ENCODE measurements around the gene DCUN1D2. TPM values are rescaled to one million over a fixed set of nuclear protein-coding genes. Genes with fewer than 3 reads are reported as not detected.

Gene DCUN1D2
- total RNA-seq, 1 donor from 2014 or later, result 28.7 TPM

DNA sequence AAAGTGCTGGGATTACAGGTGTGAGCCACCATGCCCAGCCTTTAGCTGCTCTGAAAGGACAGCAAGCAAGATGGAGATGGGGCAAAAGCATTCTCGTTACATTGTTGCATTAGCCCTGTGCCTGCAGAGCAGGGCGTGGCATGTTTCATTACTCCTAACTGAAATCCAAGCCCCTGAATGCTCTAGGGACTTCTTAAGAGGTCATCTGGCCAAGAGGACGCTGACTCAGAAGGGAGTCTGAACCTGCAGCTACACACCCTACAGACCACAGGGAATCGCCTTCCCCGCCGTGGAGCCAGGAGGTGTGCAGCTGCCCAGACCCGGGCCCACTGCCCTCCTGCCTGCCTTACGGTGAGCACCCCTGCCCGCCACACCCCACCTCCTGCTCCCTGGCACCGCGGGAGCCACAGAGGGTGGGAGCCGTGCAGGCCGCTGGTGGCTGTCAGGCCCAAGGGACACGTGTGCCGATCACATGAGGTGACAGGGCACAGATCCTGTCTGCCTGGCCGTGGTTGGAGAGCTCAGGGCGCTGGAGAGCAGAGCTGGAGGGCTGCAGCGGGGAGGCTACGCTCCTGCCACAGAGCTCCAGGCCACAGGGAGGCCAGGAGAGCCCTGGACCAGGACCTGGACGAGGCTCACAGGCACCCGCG is 64.4 kb downstream of the DCUN1D2 start:
- H3K4me3 Mint-ChIP-seq, result no peak overlapping the region
- H3K27ac Mint-ChIP-seq, result no peak overlapping the region
- no peaks in the 10 kb centered on the region for H3K4me1 Mint-ChIP-seq (ENCODE audit: low read depth)
- H3K36me3 Mint-ChIP-seq (ENCODE audit: low read depth), result no peaks in the 10 kb centered on the region
- no peaks in the 10 kb centered on the region for H3K9me3 Mint-ChIP-seq
- intact Hi-C loops (cut with micrococcal nuclease), result no loop called here
- H3K27me3 Mint-ChIP-seq (ENCODE audit: insufficient read depth), result no peaks in the 10 kb centered on the region
- DNase-seq (ENCODE audit: low spot score), result no peak

DNA sequence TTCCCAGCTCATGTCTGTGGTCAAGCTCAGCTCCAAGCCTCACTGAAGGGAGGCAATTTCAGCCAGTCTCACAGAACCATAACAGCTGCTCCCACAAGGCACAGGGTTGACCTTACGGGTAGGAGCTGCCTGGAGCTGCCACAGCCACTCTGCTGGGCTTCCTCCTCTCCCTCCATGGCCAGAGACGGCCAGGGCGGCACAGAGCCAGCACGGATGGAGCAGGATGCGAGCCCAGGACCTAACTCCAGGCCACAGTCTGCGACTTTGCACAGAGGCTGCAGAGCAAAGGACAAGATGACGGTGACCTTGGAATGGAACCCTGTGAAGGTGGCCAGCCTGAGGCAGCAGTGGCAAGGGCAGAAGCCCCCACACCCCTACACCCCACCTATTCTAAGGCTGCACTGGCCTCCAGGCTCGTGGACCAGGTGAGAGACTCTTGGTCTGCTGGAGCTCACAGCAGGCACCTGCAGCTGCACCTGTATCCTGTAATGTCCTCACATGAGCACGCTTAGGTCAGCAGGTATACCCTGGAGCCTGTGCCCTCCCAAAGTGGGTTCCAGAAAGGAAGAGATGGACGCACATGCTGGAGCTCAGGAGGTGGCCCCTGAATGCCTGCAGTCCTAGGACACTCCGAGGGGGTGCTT is 66.9 kb downstream of the DCUN1D2 start:
- Mint-ChIP-seq H3K27me3 (ENCODE audit: insufficient read depth) (no peaks in the 10 kb centered on the region), H3K36me3 (ENCODE audit: low read depth) (no peaks in the 10 kb centered on the region), H3K4me3 (no peak overlapping the region), H3K27ac (no peak overlapping the region), H3K4me1 (ENCODE audit: low read depth) (no peaks in the 10 kb centered on the region), H3K9me3 (no peaks in the 10 kb centered on the region)
- DNase-seq (ENCODE audit: low spot score), result no peak
- intact Hi-C loops (cut with micrococcal nuclease), result no loop called here

DNA sequence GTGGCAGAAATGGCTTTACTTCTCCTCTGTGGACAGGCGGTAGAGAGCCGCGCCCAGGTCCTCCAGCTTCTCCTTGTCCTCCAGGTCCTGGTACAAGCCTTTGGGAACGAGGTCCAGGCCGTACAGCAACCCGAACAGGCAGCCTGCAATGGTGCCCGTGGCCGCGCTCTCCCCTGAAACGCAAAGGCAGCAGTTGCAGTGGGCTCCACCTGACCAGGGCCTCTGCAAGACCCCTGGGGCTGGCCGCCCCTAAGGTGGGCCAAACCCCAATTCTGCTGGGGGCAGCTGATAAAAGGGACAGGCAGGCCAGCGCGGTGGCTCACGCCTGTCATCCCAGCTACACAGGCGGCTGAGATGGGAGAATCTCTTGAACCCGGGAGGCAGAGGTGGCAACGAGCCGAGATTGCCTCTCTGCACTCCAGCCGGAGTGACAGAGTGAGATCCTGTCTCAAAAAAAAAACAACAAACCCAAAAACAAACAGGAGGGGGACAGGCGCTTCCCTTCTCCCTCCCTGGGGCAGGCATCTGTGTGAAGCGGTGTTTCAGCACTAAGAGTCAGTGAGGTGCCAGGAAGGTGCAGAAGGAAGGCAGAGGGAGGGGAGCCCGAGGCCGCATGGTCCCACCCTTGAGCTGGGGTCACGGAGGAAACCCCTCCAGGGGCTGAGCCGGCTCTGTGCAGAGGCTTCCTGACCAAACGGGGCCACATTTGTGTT is 67.5 kb downstream of the DCUN1D2 start:
- Mint-ChIP-seq H3K4me3 (no peak overlapping the region), H3K9me3 (no peaks in the 10 kb centered on the region), H3K27me3 (ENCODE audit: insufficient read depth) (no peaks in the 10 kb centered on the region), H3K4me1 (ENCODE audit: low read depth) (no peaks in the 10 kb centered on the region), H3K36me3 (ENCODE audit: low read depth) (no peaks in the 10 kb centered on the region), H3K27ac (no peak overlapping the region)
- intact Hi-C loops (cut with micrococcal nuclease), result no loop called here
- no peak for DNase-seq (ENCODE audit: low spot score)

DNA sequence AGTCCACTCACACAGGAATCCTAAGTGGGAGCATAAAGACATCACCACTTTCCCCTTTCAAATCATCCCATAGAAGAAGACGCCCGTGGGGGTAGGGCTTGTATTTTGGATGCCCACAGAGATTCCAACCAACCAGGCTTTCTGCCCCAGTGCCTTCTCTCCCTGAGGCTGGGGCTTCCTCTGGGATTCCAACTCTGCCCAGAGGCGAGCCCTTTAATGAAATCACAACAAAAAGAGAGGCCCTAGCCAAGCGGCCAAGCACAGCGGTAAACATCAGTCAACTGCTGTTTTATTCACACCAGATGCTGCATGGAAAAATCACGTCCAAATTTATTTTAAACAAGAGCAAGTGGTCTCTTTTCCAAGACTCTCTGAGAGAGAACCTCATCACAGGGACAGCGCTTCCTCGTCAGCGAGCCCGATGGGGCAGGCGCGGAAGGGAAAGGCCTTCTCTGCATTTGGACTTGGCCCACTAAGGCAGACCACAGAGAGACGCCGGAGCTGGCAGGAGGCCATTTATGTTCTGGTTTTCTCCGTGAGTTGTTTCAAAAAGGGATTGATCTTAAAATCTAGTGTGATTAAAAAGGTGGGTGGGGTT is 68.7 kb downstream of the DCUN1D2 start:
- no peak overlapping the region for H3K4me3 Mint-ChIP-seq
- no peak for DNase-seq (ENCODE audit: low spot score)
- no peaks in the 10 kb centered on the region for H3K4me1 Mint-ChIP-seq (ENCODE audit: low read depth)
- no peaks in the 10 kb centered on the region for H3K9me3 Mint-ChIP-seq
- H3K27me3 Mint-ChIP-seq (ENCODE audit: insufficient read depth), result no peaks in the 10 kb centered on the region
- H3K27ac Mint-ChIP-seq, result no peak overlapping the region
- H3K36me3 Mint-ChIP-seq (ENCODE audit: low read depth), result no peaks in the 10 kb centered on the region
- intact Hi-C loops (cut with micrococcal nuclease), result no loop called here

DNA sequence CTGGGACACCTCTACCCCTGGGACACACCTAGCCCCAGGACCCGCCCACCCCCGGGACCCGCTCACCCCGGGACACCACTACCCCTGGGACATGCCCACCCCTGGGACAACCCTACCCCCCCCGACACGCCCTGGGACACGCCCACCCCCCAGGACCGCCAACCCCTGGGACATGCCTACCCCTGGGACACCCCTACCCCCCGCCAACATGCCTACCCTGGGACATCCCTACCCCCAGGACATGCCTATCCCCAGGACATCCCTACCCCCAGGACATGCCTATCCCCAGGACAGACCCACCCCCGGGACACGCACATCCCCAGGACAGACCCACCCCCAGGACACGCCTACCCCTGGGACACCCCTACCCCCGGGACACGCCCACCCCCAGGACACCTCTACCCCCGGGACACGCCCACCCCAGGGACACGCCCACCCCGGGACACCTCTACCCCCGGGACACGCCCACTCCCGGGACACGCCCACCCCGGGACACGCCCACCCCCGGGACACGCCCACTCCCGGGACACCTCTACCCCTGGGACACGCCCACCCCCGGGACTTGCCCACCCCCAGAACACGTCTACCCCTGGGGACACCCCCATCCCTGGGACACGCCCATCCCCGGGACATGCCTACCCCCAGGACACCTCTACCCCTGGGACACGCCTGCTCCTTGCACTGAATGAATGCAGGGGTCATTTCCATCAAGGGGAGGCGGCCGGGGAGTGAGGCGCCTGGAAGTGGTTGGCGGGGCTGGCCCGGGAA is 69.5 kb downstream of the DCUN1D2 start:
- H3K9me3 Mint-ChIP-seq, result no peaks in the 10 kb centered on the region
- intact Hi-C loops (cut with micrococcal nuclease), result no loop called here
- no peak overlapping the region for H3K4me3 Mint-ChIP-seq

DNA sequence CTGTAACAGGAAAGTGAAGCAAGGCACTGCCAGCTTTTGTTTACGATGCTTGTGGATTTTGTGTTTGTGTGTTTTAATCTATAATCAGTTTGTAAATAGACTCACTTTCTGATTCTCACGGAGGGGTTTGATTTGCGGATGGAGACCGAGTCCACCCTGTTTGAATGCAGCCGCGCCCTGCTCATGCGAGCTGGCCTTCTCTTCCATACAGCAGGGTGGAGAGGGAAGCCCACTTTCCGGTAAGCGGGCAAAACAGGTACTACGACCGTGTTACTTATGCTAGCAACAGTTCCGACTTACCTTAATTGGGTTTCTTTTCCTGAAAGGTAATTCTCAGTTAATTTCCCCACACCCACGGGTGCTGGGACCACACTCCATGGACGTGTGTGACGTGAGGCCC is 70.3 kb downstream of the DCUN1D2 start:
- no peaks in the 10 kb centered on the region for H3K9me3 Mint-ChIP-seq
- no peak overlapping the region for H3K4me3 Mint-ChIP-seq
- no peaks in the 10 kb centered on the region for H3K36me3 Mint-ChIP-seq (ENCODE audit: low read depth)
- intact Hi-C loops (cut with micrococcal nuclease), result no loop called here
- H3K4me1 Mint-ChIP-seq (ENCODE audit: low read depth), result no peaks in the 10 kb centered on the region
- no peak overlapping the region for H3K27ac Mint-ChIP-seq
- DNase-seq (ENCODE audit: low spot score), result no peak
- no peaks in the 10 kb centered on the region for H3K27me3 Mint-ChIP-seq (ENCODE audit: insufficient read depth)

More for the DNA sequence above, 69.5 kb downstream of the DCUN1D2 start:
- no peak for DNase-seq (ENCODE audit: low spot score)
- H3K27ac Mint-ChIP-seq, result no peak overlapping the region
- H3K27me3 Mint-ChIP-seq (ENCODE audit: insufficient read depth), result no peaks in the 10 kb centered on the region
- H3K36me3 Mint-ChIP-seq (ENCODE audit: low read depth), result no peaks in the 10 kb centered on the region
- H3K4me1 Mint-ChIP-seq (ENCODE audit: low read depth), result no peaks in the 10 kb centered on the region

DNA sequence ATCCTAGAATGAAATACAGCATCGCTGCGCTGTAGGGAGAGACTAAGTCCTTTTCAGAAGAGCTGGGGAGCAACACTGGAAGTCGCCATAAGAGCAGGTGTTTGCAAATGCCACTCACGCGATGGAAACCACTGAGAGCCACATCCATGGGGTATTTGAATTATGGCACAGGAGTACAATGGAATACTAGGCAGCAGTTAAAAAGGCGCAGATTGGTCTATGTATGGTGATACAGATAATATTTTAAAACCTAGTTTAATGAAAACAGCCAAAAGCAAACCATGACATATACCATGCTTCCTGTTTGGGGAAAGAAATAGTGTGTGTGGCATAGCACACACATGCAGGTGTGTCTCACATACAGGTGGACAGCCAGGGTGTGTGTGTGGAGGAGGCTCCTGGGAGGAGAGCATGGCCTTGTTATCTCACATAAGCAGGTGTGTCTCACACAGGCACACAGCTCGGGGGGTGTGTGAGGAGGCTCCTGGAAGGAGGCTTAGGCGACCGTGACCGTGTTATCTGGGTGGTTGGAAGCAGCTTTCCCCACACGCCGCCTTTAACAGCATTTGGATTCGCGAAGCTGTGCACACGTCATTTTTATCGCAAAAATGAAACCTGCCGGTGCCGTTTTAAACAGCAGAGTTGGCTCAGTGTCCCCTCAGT is 70.8 kb downstream of the DCUN1D2 start:
- no peak for DNase-seq (ENCODE audit: low spot score)
- Mint-ChIP-seq H3K27me3 (ENCODE audit: insufficient read depth) (no peaks in the 10 kb centered on the region), H3K4me3 (no peak overlapping the region), H3K36me3 (ENCODE audit: low read depth) (no peaks in the 10 kb centered on the region), H3K27ac (no peak overlapping the region), H3K9me3 (no peaks in the 10 kb centered on the region), H3K4me1 (ENCODE audit: low read depth) (no peaks in the 10 kb centered on the region)
- intact Hi-C loops (cut with micrococcal nuclease), result no loop called here

DNA sequence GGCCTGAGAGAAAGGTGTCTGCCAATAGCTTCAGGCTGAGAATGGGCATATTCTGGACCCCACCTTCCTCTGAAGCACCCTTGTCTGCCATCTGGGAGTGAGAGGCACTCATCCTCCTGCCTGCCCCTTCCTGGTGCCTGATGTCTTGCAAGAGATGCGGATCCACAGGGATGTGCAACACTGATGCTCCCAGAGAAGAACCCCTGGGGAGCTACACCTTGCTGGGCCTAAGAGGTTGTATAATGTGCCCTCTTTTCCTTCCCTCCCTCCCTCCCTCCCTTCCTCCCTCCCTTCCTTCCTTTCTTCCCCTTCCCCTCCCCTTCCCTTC is 71.8 kb downstream of the DCUN1D2 start:
- no peaks in the 10 kb centered on the region for H3K4me1 Mint-ChIP-seq (ENCODE audit: low read depth)
- no peaks in the 10 kb centered on the region for H3K9me3 Mint-ChIP-seq
- intact Hi-C loops (cut with micrococcal nuclease), result no loop called here
- no peak overlapping the region for H3K27ac Mint-ChIP-seq
- no peak overlapping the region for H3K4me3 Mint-ChIP-seq
- no peaks in the 10 kb centered on the region for H3K36me3 Mint-ChIP-seq (ENCODE audit: low read depth)
- DNase-seq (ENCODE audit: low spot score), result no peak
- no peaks in the 10 kb centered on the region for H3K27me3 Mint-ChIP-seq (ENCODE audit: insufficient read depth)

DNA sequence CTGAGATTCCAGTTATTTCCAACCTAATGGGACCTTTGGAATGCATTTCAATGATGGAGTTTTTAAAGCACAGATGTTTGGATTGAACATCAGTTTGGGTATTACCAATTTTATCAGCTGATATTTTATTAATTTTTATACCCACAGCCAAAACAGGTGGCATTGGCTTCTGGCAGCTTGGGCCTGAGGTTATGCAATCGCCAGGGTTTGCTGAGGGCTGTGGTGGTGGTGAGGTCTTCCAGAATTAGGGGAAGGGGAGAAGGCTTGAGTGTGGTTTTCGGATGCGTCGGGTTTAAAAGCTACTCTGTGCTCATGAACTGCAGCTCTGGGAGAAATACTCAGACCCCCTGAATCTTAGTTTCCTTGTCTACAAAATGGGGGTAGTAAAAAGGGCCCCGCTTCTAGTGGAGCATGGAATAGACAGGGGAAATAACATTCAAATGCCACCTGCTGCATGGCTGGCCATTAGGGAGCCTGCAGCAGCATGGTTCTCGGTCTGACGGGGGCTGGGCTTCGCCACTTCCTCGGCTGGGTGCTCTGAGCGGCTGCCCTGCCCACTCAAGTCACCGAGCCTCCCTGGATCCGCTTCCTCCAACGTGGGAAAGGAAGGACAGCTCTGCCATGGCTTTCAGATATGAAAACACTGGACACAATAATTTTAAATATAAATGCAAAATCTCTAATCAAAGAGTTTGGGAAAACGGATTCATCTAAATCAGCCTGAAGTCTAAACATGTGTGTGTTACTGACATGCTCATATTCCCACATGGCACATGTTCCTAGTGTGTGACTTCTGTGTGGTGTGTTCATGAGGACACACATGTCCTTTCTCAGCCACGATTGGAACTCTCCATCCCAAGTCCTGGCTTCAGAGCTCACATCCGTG is 72.4 kb downstream of the DCUN1D2 start:
- Mint-ChIP-seq H3K36me3 (ENCODE audit: low read depth) (no peaks in the 10 kb centered on the region), H3K27me3 (ENCODE audit: insufficient read depth) (no peaks in the 10 kb centered on the region), H3K27ac (no peak overlapping the region), H3K4me3 (no peak overlapping the region), H3K9me3 (no peaks in the 10 kb centered on the region), H3K4me1 (ENCODE audit: low read depth) (no peaks in the 10 kb centered on the region)
- intact Hi-C loops (cut with micrococcal nuclease), result no loop called here
- no peak for DNase-seq (ENCODE audit: low spot score)

DNA sequence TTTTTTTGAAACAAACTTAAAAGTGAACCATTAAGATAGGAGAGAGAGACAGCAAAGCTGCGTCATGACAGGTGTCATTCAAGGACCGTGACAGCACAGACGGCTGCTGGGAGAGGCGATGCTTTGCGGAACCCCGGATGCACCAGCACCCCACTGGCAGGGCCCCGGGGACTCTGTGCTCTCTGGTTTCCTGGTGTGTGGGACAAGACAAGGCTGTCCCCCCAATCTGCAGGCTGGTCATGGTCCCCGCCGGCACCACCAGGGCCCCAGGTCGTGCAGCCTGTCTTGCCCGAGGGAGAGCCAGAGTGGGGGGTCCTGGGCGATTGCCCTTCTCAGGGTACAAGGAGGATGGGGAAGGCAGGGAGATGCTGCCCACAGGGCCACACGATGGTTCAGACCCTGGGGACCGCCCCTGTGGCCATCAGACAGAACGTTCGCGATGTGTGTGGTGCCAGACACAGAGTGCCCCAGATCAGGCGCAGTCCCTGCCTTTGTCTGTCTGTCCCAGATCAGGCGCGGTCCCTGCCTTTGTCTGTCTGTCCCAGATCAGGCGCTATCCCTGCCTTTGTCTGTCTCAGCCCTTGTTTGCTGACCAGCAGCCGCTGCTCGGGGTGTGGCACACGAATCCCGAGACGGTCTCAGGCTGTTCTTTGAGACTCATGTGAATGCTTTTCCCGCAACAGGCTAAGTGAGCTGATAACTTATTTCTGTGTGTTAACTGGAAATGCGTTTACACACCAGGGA is 73.3 kb downstream of the DCUN1D2 start:
- Mint-ChIP-seq H3K36me3 (ENCODE audit: low read depth) (no peaks in the 10 kb centered on the region), H3K27me3 (ENCODE audit: insufficient read depth) (no peaks in the 10 kb centered on the region), H3K4me3 (no peak overlapping the region), H3K27ac (no peak overlapping the region), H3K9me3 (no peaks in the 10 kb centered on the region), H3K4me1 (ENCODE audit: low read depth) (no peaks in the 10 kb centered on the region)
- no peak for DNase-seq (ENCODE audit: low spot score)
- intact Hi-C loops (cut with micrococcal nuclease), result no loop called here

DNA sequence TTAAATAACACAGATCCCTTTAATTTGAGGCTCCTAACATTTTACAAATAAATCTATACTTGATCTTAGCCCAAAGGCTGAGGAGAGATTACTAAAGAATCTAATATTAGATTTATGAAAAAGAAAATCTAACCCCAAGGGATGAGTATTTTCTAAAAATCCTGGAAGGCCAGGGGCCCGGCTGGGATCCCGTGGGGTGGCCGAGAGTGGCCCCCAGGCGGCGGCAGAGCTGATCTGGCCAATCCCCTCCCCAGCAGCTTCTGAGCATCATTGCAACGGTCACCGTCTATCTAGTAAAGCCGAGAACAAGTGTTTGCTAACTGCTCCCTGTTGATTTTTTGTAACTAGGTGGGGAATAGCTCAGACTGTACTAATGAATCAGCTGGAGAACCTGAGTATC is 74.7 kb downstream of the DCUN1D2 start:
- H3K27ac Mint-ChIP-seq, result no peak overlapping the region
- no peak for DNase-seq (ENCODE audit: low spot score)
- intact Hi-C loops (cut with micrococcal nuclease), result no loop called here
- no peaks in the 10 kb centered on the region for H3K27me3 Mint-ChIP-seq (ENCODE audit: insufficient read depth)
- no peaks in the 10 kb centered on the region for H3K9me3 Mint-ChIP-seq
- H3K4me3 Mint-ChIP-seq, result no peak overlapping the region
- H3K36me3 Mint-ChIP-seq (ENCODE audit: low read depth), result no peaks in the 10 kb centered on the region
- no peaks in the 10 kb centered on the region for H3K4me1 Mint-ChIP-seq (ENCODE audit: low read depth)

Data from activated T-helper 1 cell treated with anti-CD3 and anti-CD28 coated beads, Interleukin-12 subunit alpha, Interleukin-12 subunit beta, Interleukin-2, Interleukin-4 antibody, amounts not matched to agents 30 ng/mL and 10 ng/mL and 1 ng/mL, durations not matched to agents 14 hours and 24 hours and 36 hours (primary cell).